Tibial artery (tissue), 4 donors: ENCODE data around the gene EIF2B2.

Experiments used
- DNase-seq, 2 donors: peaks; one replicate each; pipeline ENCODE4 v3.0.0-alpha.2; 2019
- H3K27ac ChIP-seq, 2 donors: fragments of 200-600 bp; sonication (generic) in 1 of 2; 1 replicate in 1 of 2; 2 replicates in 1 of 2; pipeline ENCODE4 v1.5.1; 2018 to 2019; ENCODE audit warnings: mild to moderate bottlenecking in 1 of 2
- H3K27me3 ChIP-seq, 2 donors: fragments of 200-600 bp; sonication (generic) in 1 of 2; one replicate each; pipeline versions ENCODE4 v1.5.1 to v1.6.0; 2016 to 2019
- H3K36me3 ChIP-seq, 3 donors: fragments of 200-600 bp; sonication (generic) in 2 of 3; one replicate each; pipeline ENCODE4 v1.5.1; 2016 to 2019; ENCODE audit warnings: mild to moderate bottlenecking in 2 of 3
- H3K4me1 ChIP-seq, 4 donors: fragments of 200-600 bp; sonication (generic) in 2 of 4; 1 replicate in 3 of 4; 2 replicates in 1 of 4; pipeline ENCODE4 v1.5.1; 2016 to 2019
- H3K4me3 ChIP-seq, 2 donors: fragments of 200-600 bp; sonication (generic) in 1 of 2; 1 replicate in 1 of 2; 2 replicates in 1 of 2; pipeline ENCODE4 v1.5.1; 2018 to 2019; ENCODE audit warnings: mild to moderate bottlenecking in 2 of 2
- H3K9me3 ChIP-seq, 3 donors: fragments of 200-600 bp; sonication (generic) in 1 of 3; one replicate each; pipeline ENCODE4 v1.5.1; 2016 to 2019
- CTCF ChIP-seq, 2 experiments: fragments of 200-600 bp in 1 of 2; fragments of 450-650 bp in 1 of 2; IDR thresholded peaks; one replicate each; pipeline ENCODE4 v1.5.1; 2017 to 2019; ENCODE audit warnings: antibody characterized with exemption in 2 of 2, mild to moderate bottlenecking in 1 of 2, moderate library complexity in 1 of 2
- intact Hi-C: fragments of 100-400 bp; cut with DNase I; formaldehyde crosslinking; loops from one replicate; pipeline ENCODE4 v1.15.0; 2023; ENCODE audit warnings: low total_unique reads

Gene EIF2B2

GRCh38 chr14:75060420-75060819 lies 57.7 kb downstream of the EIF2B2 start:
- no peak for DNase-seq
- H3K4me1 ChIP-seq: peaks cover 0 to 21% (median 8%) of the 10 kb centered on the region in 4 donors
- no peaks in the 10 kb centered on the region for H3K9me3 ChIP-seq
- intact Hi-C loops: loop anchor here (10.0 kb wide), 1 partner anchor 106 kb away; the partner anchor contains the start of gene PGF
- no peaks in the 10 kb centered on the region for H3K36me3 ChIP-seq
- H3K27me3 ChIP-seq: no peaks in the 10 kb centered on the region
- no peak overlapping the region for H3K27ac ChIP-seq
- H3K4me3 ChIP-seq: no peak overlapping the region
- no peak for TF ChIP-seq CTCF (IDR thresholded peaks at IDR 0.05)
